ENCODE results near the gene ROBO2. TPM values are rescaled to one million over a fixed set of nuclear protein-coding genes. Genes with fewer than 3 reads are reported as not detected.

Gene ROBO2
- total and polyA plus RNA-seq, 10 of the 15 experiments (the other 5 are each of a cell fraction or from before 2014, with no cell fraction given), result 0.22 to 2.5 (median 0.81) TPM

- no peak for TF ChIP-seq MEF2A (IDR thresholded peaks at IDR 0.05; ENCODE audit: insufficient read depth, low read depth, low read length)
- TF ChIP-seq ZNF384 (IDR thresholded peaks at IDR 0.05; ENCODE audit: borderline replicate concordance, low read depth, low read length), result no peak
- no peak for TF ChIP-seq PAX5 (IDR thresholded peaks at IDR 0.05; ENCODE audit: borderline replicate concordance, low read depth, low read length)
- TF ChIP-seq CBX5 (IDR thresholded peaks at IDR 0.05; ENCODE audit: low read depth), result no peak
Measured at GRCh38 chr3:77222701-77223100, 182.8 kb downstream of the ROBO2 start (continued).

GRCh38 chr3:77227567-77227966 lies 187.7 kb downstream of the ROBO2 start:
- Histone ChIP-seq H3K36me3 (ENCODE audit: control insufficient read depth in 2 of 2, insufficient read depth in 2 of 2, low read length in 1 of 2) (no peaks in the 10 kb centered on the region), H3K27ac (ENCODE audit: control insufficient read depth, insufficient read depth) (no peak overlapping the region), H3K9me3 (replicated peaks; ENCODE audit: control insufficient read depth, insufficient read depth, low read length) (no peaks in the 10 kb centered on the region), H4K20me1 (ENCODE audit: control insufficient read depth, insufficient read depth) (no peaks in the 10 kb centered on the region), H3K79me2 (ENCODE audit: control insufficient read depth, insufficient read depth, low read length) (no peaks in the 10 kb centered on the region), H3K4me2 (ENCODE audit: control insufficient read depth, insufficient read depth) (no peak overlapping the region), H3K4me3 (no peak overlapping the region), H3K9ac (ENCODE audit: control insufficient read depth, insufficient read depth, low read length) (no peak overlapping the region), H2AFZ (ENCODE audit: control insufficient read depth, low read depth, low read length) (no peak overlapping the region), H3K27me3 (replicated peaks in 1 of 2; ENCODE audit: control insufficient read depth in 2 of 2, insufficient read depth in 2 of 2, low read length in 1 of 2) (no peaks in the 10 kb centered on the region), H3K4me1 (ENCODE audit: control insufficient read depth, insufficient read depth, low read length) (no peaks in the 10 kb centered on the region)
- intact Hi-C loops (cut with micrococcal nuclease; ENCODE audit: unreplicated experiment), result no loop called here
- in situ Hi-C loops (cut with MboI), result no loop called here
- TF ChIP-seq RBBP5 (conservative IDR thresholded peaks at IDR 0.05), result no peak
- TF ChIP-seq, protein P1, sequence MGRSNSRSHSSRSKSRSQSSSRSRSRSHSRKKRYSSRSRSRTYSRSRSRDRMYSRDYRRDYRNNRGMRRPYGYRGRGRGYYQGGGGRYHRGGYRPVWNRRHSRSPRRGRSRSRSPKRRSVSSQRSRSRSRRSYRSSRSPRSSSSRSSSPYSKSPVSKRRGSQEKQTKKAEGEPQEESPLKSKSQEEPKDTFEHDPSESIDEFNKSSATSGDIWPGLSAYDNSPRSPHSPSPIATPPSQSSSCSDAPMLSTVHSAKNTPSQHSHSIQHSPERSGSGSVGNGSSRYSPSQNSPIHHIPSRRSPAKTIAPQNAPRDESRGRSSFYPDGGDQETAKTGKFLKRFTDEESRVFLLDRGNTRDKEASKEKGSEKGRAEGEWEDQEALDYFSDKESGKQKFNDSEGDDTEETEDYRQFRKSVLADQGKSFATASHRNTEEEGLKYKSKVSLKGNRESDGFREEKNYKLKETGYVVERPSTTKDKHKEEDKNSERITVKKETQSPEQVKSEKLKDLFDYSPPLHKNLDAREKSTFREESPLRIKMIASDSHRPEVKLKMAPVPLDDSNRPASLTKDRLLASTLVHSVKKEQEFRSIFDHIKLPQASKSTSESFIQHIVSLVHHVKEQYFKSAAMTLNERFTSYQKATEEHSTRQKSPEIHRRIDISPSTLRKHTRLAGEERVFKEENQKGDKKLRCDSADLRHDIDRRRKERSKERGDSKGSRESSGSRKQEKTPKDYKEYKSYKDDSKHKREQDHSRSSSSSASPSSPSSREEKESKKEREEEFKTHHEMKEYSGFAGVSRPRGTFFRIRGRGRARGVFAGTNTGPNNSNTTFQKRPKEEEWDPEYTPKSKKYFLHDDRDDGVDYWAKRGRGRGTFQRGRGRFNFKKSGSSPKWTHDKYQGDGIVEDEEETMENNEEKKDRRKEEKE (IDR thresholded peaks at IDR 0.05), result no peak
- no peak for TF ChIP-seq CREM (IDR thresholded peaks at IDR 0.05; ENCODE audit: low read depth)
- no peak for TF ChIP-seq TCF12 (IDR thresholded peaks at IDR 0.05; ENCODE audit: low read depth, low read length)
- TF ChIP-seq POLR2AphosphoS5 (IDR thresholded peaks at IDR 0.05; ENCODE audit: low read length), result no peak
- FAIRE-seq (no peak), DNase-seq (ENCODE audit: low read depth, low spot score) (no peak), ATAC-seq (no peak)
- ChIA-PET POLR2A (no interaction called here), CTCF (no interaction called here), RAD21 (ENCODE audit: unreplicated experiment) (no interaction called here), SMC1A (ENCODE audit: uncharacterized antibody, unreplicated experiment) (no interaction called here)
- BruUV-seq (replicated peaks), result no TSS peak
- WGBS (ENCODE audit: insufficient coverage, insufficient replicate concordance, low lambda C conversion rate, missing lambda C conversion rate), result 63% methylated on average over 2 of the region's 2 CpGs

Measured in GM12878 (cell line).